ENCODE data around the gene SLC16A4.
"Not testable (repeated sequence)": the region's sequence is repeated elsewhere in the genome, so short reads cannot be mapped to it uniquely, and the experiment has no call there.

SLC16A4 gene

GRCh38 chr1:110420874-110421793 lies 30.3 kb upstream of the SLC16A4 start:
- no peak overlapping the region for H3K4me3 ChIP-seq (ENCODE audit: control insufficient read depth, low read depth, low read length)
- TF ChIP-seq CTCF (IDR thresholded peaks at IDR 0.05; ENCODE audit: control insufficient read depth, insufficient read depth, low read depth, low read length, missing control alignments): no peak
- DNase-seq (ENCODE audit: low read depth): no peak

- no peak for DNase-seq (ENCODE audit: low read depth)
- no peak overlapping the region for H3K4me3 ChIP-seq (ENCODE audit: control insufficient read depth, low read depth, low read length)
- TF ChIP-seq CTCF (IDR thresholded peaks at IDR 0.05; ENCODE audit: control insufficient read depth, insufficient read depth, low read depth, low read length, missing control alignments): no peak
These were observed 29.3 kb upstream of the SLC16A4 start for GRCh38 chr1:110420023-110420662.

GRCh38 chr1:110418729-110419128 lies 27.9 kb upstream of the SLC16A4 start:
- DNase-seq (ENCODE audit: low read depth): no peak
- TF ChIP-seq CTCF (IDR thresholded peaks at IDR 0.05; ENCODE audit: control insufficient read depth, insufficient read depth, low read depth, low read length, missing control alignments): no peak
- no peak overlapping the region for H3K4me3 ChIP-seq (ENCODE audit: control insufficient read depth, low read depth, low read length)

GRCh38 chr1:110413045-110413444 lies 22.2 kb upstream of the SLC16A4 start:
- not testable (repeated sequence) for DNase-seq (ENCODE audit: low read depth); H3K4me3 ChIP-seq (ENCODE audit: control insufficient read depth, low read depth, low read length)

GRCh38 chr1:110412576-110412975 lies 21.8 kb upstream of the SLC16A4 start:
- no peak overlapping the region for H3K4me3 ChIP-seq (ENCODE audit: control insufficient read depth, low read depth, low read length)
- peak; percentile 81 for TF ChIP-seq CTCF (IDR thresholded peaks at IDR 0.05; ENCODE audit: control insufficient read depth, insufficient read depth, low read depth, low read length, missing control alignments)
- no peak for DNase-seq (ENCODE audit: low read depth)

- no peak overlapping the region for H3K4me3 ChIP-seq (ENCODE audit: control insufficient read depth, low read depth, low read length)
- no peak for TF ChIP-seq CTCF (IDR thresholded peaks at IDR 0.05; ENCODE audit: control insufficient read depth, insufficient read depth, low read depth, low read length, missing control alignments)
- DNase-seq (ENCODE audit: low read depth): no peak
These were observed 20.4 kb upstream of the SLC16A4 start for GRCh38 chr1:110411173-110411735.

GRCh38 chr1:110409316-110409715 lies 18.5 kb upstream of the SLC16A4 start:
- no peak overlapping the region for H3K4me3 ChIP-seq (ENCODE audit: control insufficient read depth, low read depth, low read length)
- TF ChIP-seq CTCF (IDR thresholded peaks at IDR 0.05; ENCODE audit: control insufficient read depth, insufficient read depth, low read depth, low read length, missing control alignments): no peak
- no peak for DNase-seq (ENCODE audit: low read depth)
